ENCODE data around the gene ZNF592.
"Not testable (repeated sequence)": the region's sequence is repeated elsewhere in the genome, so short reads cannot be mapped to it uniquely, and the experiment has no call there.

Gene ZNF592

GRCh38 chr15:84749111-84749991 lies 959 bp downstream of the ZNF592 start:
- DNase-seq, result no peak

GRCh38 chr15:84750583-84751092 lies 2.2 kb downstream of the ZNF592 start:
- DNase-seq, result no peak

GRCh38 chr15:84751721-84752120 lies 3.3 kb downstream of the ZNF592 start:
- DNase-seq, result not testable (repeated sequence)

- DNase-seq, result no peak
These were observed 3.8 kb downstream of the ZNF592 start for GRCh38 chr15:84752195-84752594.

GRCh38 chr15:84752700-84753099 lies 4.3 kb downstream of the ZNF592 start:
- no peak for DNase-seq

GRCh38 chr15:84754889-84755288 lies 6.5 kb downstream of the ZNF592 start:
- not testable (repeated sequence) for DNase-seq

- no peak for DNase-seq
These were observed 7.5 kb downstream of the ZNF592 start for GRCh38 chr15:84755736-84756527.

- no peak for DNase-seq
These were observed 10.6 kb downstream of the ZNF592 start for GRCh38 chr15:84759018-84759417.

- no peak for DNase-seq
These were observed 11.8 kb downstream of the ZNF592 start for GRCh38 chr15:84760219-84760618.

GRCh38 chr15:84761607-84762131 lies 13.3 kb downstream of the ZNF592 start:
- DNase-seq, result no peak

- no peak for DNase-seq
These were observed 14.6 kb downstream of the ZNF592 start for GRCh38 chr15:84762840-84763572.

- DNase-seq, result no peak
These were observed 16.2 kb downstream of the ZNF592 start for GRCh38 chr15:84764585-84764984.

- no peak for DNase-seq
These were observed 16.6 kb downstream of the ZNF592 start for GRCh38 chr15:84764989-84765388.

GRCh38 chr15:84765675-84766074 lies 17.3 kb downstream of the ZNF592 start:
- DNase-seq, result no peak

GRCh38 chr15:84766461-84767035 lies 18.2 kb downstream of the ZNF592 start:
- DNase-seq, result no peak

- no peak for DNase-seq
These were observed 23.6 kb downstream of the ZNF592 start for GRCh38 chr15:84772031-84772430.

GRCh38 chr15:84772467-84772866 lies 24.1 kb downstream of the ZNF592 start:
- no peak for DNase-seq

- no peak for DNase-seq
These were observed 25.3 kb downstream of the ZNF592 start for GRCh38 chr15:84773716-84774115.

GRCh38 chr15:84775867-84776449 lies 27.6 kb downstream of the ZNF592 start:
- no peak for DNase-seq

- DNase-seq, result no peak
These were observed 29.8 kb downstream of the ZNF592 start for GRCh38 chr15:84778194-84778593.

- no peak for DNase-seq
These were observed 32.1 kb downstream of the ZNF592 start for GRCh38 chr15:84780492-84780891.

- DNase-seq, result no peak
These were observed 33.1 kb downstream of the ZNF592 start for GRCh38 chr15:84781495-84781894.

Data from NCI-H187 treated with DMSO at 0.1 percent for 48 hours (cell line).